GM23248 (cell line): ENCODE measurements around the gene TCAIM.

Experiments used
- EZH2 ChIP-seq: fragments of 200-600 bp; sonication (generic); IDR thresholded peaks from 2 replicates; pipeline ENCODE4 v1.6.1; 2018; ENCODE audit warnings: antibody characterized with exemption, mild to moderate bottlenecking; ENCODE audit not compliant: insufficient read depth, poor library complexity, severe bottlenecking
- EZH2phosphoT487 ChIP-seq: fragments of 200-600 bp; sonication (generic); IDR thresholded peaks from 2 replicates; pipeline ENCODE4 v1.6.1; 2018; ENCODE audit warnings: antibody characterized with exemption, moderate library complexity, mild to moderate bottlenecking, low read depth; ENCODE audit not compliant: insufficient read depth

GRCh38 chr3:44445786-44446185 is 107.2 kb downstream of the TCAIM start:
- no peak for TF ChIP-seq EZH2
- no peak for TF ChIP-seq EZH2phosphoT487
